PC-3 (cell line): ENCODE results near the gene MAP2K1. TPM values are rescaled to one million over a fixed set of nuclear protein-coding genes. Genes with fewer than 3 reads are reported as not detected.

ENCODE experiments used
- ATAC-seq: fragments of 200-7000 bp; cut with Tn5 transposase; 2 replicates; pipeline ENCODE4 v1.9.1; 2020; ENCODE audit warnings: mild to moderate bottlenecking, moderate library complexity
- BruUV-seq: library from RNA; stranded (reverse); fragments of 400-500 nt; replicated peaks from 2 replicates; lab custom pipeline; 2021; lab: Mats Ljungman, UMichigan
- CTCF ChIA-PET: fragments of 300-600 bp; sonication (Branson Sonifier 250); formaldehyde crosslinking; loops from one replicate; lab custom pipeline; 2022; ENCODE audit warnings: antibody characterized with exemption; lab: Charles Lee
- POLR2A ChIA-PET: fragments of 300-600 bp; sonication (Branson Sonifier 250); formaldehyde crosslinking; loops from one replicate; lab custom pipeline; 2022; ENCODE audit warnings: antibody characterized with exemption; ENCODE audit not compliant: unreplicated experiment; lab: Charles Lee
- DNase-seq: peaks from one replicate; pipeline ENCODE4 v3.0.0-alpha.2; 2015
- H2AFZ ChIP-seq: fragments of 300-600 bp; sonication (generic); 2 replicates; pipeline ENCODE4 v1.6.0; 2016; ENCODE audit warnings: antibody characterized with exemption, low read length
- H3F3A ChIP-seq: fragments of 300-600 bp; sonication (generic); one replicate; pipeline ENCODE4 v1.6.0; 2017; ENCODE audit warnings: antibody characterized with exemption, low read length, control low read depth, mild to moderate bottlenecking; ENCODE audit not compliant: unreplicated experiment
- H3K27ac ChIP-seq: fragments of 300-600 bp; sonication (generic); 2 replicates; pipeline ENCODE4 v1.5.1; 2016; ENCODE audit warnings: mild to moderate bottlenecking, low read length
- H3K27me3 ChIP-seq: fragments of 300-600 bp; sonication (generic); 2 replicates; pipeline ENCODE4 v1.6.1; 2016; ENCODE audit warnings: low read length, mixed read lengths
- H3K36me3 ChIP-seq: fragments of 300-600 bp; sonication (generic); 2 replicates; pipeline ENCODE4 v1.6.1; 2016; ENCODE audit warnings: low read depth, mixed run types, low read length, mixed read lengths
- H3K4me1 ChIP-seq: fragments of 300-600 bp; sonication (generic); 2 replicates; pipeline ENCODE4 v1.5.1; 2016; ENCODE audit warnings: low read length; ENCODE audit not compliant: insufficient read depth
- H3K4me2 ChIP-seq: fragments of 300-600 bp; sonication (generic); 2 replicates; pipeline ENCODE4 v1.6.0; 2016; ENCODE audit warnings: low read length
- H3K4me3 ChIP-seq: fragments of 300-600 bp; sonication (generic); 2 replicates; pipeline ENCODE4 v1.5.1; 2016; ENCODE audit warnings: mild to moderate bottlenecking, low read length, mixed read lengths
- H3K79me2 ChIP-seq: fragments of 300-600 bp; sonication (generic); 2 replicates; pipeline ENCODE4 v1.6.1; 2017; ENCODE audit warnings: low read length, mixed read lengths
- H3K9ac ChIP-seq: fragments of 300-600 bp; sonication (generic); 2 replicates; pipeline ENCODE4 v1.6.0; 2016; ENCODE audit warnings: mild to moderate bottlenecking, low read length
- H3K9me2 ChIP-seq: fragments of 300-600 bp; sonication (generic); replicated peaks from 2 replicates; pipeline ENCODE4 v1.6.1; 2016; ENCODE audit warnings: mixed run types, low read length, mixed read lengths
- H3K9me3 ChIP-seq: fragments of 300-600 bp; sonication (generic); 2 replicates; pipeline ENCODE4 v1.6.1; 2016; ENCODE audit warnings: low read length, mixed read lengths
- H4K20me1 ChIP-seq: fragments of 300-600 bp; sonication (generic); 2 replicates; pipeline ENCODE4 v1.6.1; 2016; ENCODE audit warnings: low read length, mixed read lengths
- CTCF ChIP-seq: fragments of 300-600 bp; sonication (generic); conservative IDR thresholded peaks from 2 replicates; pipeline ENCODE4 v1.5.1; 2017; ENCODE audit warnings: antibody characterized with exemption, low read depth, mild to moderate bottlenecking, low read length
- EZH2 ChIP-seq: fragments of 300-600 bp; sonication (generic); IDR thresholded peaks from one replicate; pipeline ENCODE4 v1.6.1; 2017; ENCODE audit warnings: antibody characterized with exemption, mild to moderate bottlenecking, low read length; ENCODE audit not compliant: unreplicated experiment
- EZH2phosphoT487 ChIP-seq: fragments of 300-600 bp; sonication (generic); IDR thresholded peaks from 2 replicates; pipeline ENCODE4 v1.6.1; 2018; ENCODE audit warnings: mild to moderate bottlenecking, antibody characterized with exemption, low read length, borderline replicate concordance
- intact Hi-C: fragments of 100-400 bp; cut with micrococcal nuclease; formaldehyde crosslinking; loops from 2 replicates; pipeline ENCODE4 v1.9.0; 2023
- total RNA-seq: library from RNA; depleted of rRNA; stranded (reverse); fragments of >200 nt; gene quantifications from 2 replicates; pipeline ENCODE4 v1.2.3, GENCODE V29; 2014

Gene MAP2K1
- total RNA-seq, 1 experiment from 2014 or later: 35.5 TPM

- intact Hi-C loops: no loop called here
- no peak overlapping the region for H2AFZ ChIP-seq
Observed at GRCh38 chr15:66388043-66388363, 1.3 kb downstream of the MAP2K1 start.

GRCh38 chr15:66388576-66388975, 1.9 kb downstream of the MAP2K1 start:
- H3K27me3 ChIP-seq: no peaks in the 10 kb centered on the region
- H3K4me1 ChIP-seq: peaks cover 32% of the 10 kb centered on the region
- CTCF ChIA-PET: interaction anchor here (1.2 kb wide), 1 partner anchor 109 kb away, joined by 3 read pairs; the partner anchor contains the start of gene SNAPC5
- no peak for TF ChIP-seq EZH2phosphoT487
- TF ChIP-seq EZH2: no peak
- no peak for TF ChIP-seq CTCF
- BruUV-seq: no TSS peak
- ATAC-seq (no peak), DNase-seq (no peak)
- peak overlapping the region; percentile 76; the same call in 1 of the 2 replicates for H3K9ac ChIP-seq
- POLR2A ChIA-PET: no interaction called here
- H3K9me3 ChIP-seq: no peaks in the 10 kb centered on the region
- H4K20me1 ChIP-seq: peaks cover 39% of the 10 kb centered on the region
- H3K27ac ChIP-seq: no peak overlapping the region
- H3F3A ChIP-seq: peaks cover 3% of the 10 kb centered on the region
- no peak overlapping the region for H2AFZ ChIP-seq
- H3K79me2 ChIP-seq: peaks cover 71% of the 10 kb centered on the region
- peak overlapping the region; percentile 90 for H3K4me3 ChIP-seq
- H3K4me2 ChIP-seq: peak overlapping the region; percentile 92
- no peaks in the 10 kb centered on the region for H3K9me2 ChIP-seq
- 0 out of 2 replicates have a peak, but pooled peaks cover 3% of the 10 kb centered on the region for H3K36me3 ChIP-seq
- intact Hi-C loops: no loop called here

More at GRCh38 chr15:66388043-66388363, 1.3 kb downstream of the MAP2K1 start:
- Histone ChIP-seq H3F3A (peaks cover 3% of the 10 kb centered on the region), H3K36me3 (0 out of 2 replicates have a peak, but pooled peaks cover 3% of the 10 kb centered on the region), H3K9me3 (no peaks in the 10 kb centered on the region), H3K27ac (no peak overlapping the region; the same call in 1 of the 2 replicates), H3K79me2 (peaks cover 65% of the 10 kb centered on the region), H3K4me1 (peaks cover 32% of the 10 kb centered on the region), H3K9me2 (no peaks in the 10 kb centered on the region), H3K4me2 (peak overlapping the region; percentile 92), H3K4me3 (peak overlapping the region; percentile 90), H4K20me1 (peaks cover 35% of the 10 kb centered on the region), H3K9ac (peak overlapping the region; percentile 76), H3K27me3 (no peaks in the 10 kb centered on the region)
- CTCF ChIA-PET: interaction anchor here (1.2 kb wide), 1 partner anchor 110 kb away, joined by 3 read pairs; the partner anchor contains the start of gene SNAPC5
- POLR2A ChIA-PET: no interaction called here
- no peak for DNase-seq
- ATAC-seq: no peak
- no TSS peak for BruUV-seq
- TF ChIP-seq EZH2 (no peak), CTCF (no peak), EZH2phosphoT487 (no peak)

- peak overlapping the region; percentile 92 for H3K4me2 ChIP-seq
- no peaks in the 10 kb centered on the region for H3K9me3 ChIP-seq
- peak overlapping the region; percentile 76; the same call in 1 of the 2 replicates for H3K9ac ChIP-seq
- peaks cover 3% of the 10 kb centered on the region for H3F3A ChIP-seq
- 0 out of 2 replicates have a peak, but pooled peaks cover 3% of the 10 kb centered on the region for H3K36me3 ChIP-seq
- H4K20me1 ChIP-seq: peaks cover 45% of the 10 kb centered on the region
- H3K4me3 ChIP-seq: peak overlapping the region; percentile 90
- H3K79me2 ChIP-seq: peaks cover 78% of the 10 kb centered on the region
- ChIA-PET CTCF (no interaction called here), POLR2A (no interaction called here)
- H3K9me2 ChIP-seq: no peaks in the 10 kb centered on the region
- intact Hi-C loops: no loop called here
- DNase-seq: no peak
- no TSS peak for BruUV-seq
- H3K4me1 ChIP-seq: peaks cover 32% of the 10 kb centered on the region
- TF ChIP-seq EZH2 (no peak), EZH2phosphoT487 (no peak), CTCF (no peak)
- no peak overlapping the region for H2AFZ ChIP-seq
- peak overlapping the region; percentile 74 for H3K27ac ChIP-seq
- no peak for ATAC-seq
- H3K27me3 ChIP-seq: no peaks in the 10 kb centered on the region
Observed at GRCh38 chr15:66389098-66389858, 2.6 kb downstream of the MAP2K1 start.
